SK-N-SH (cell line): ENCODE results near the gene TMEM229A. TPM values are rescaled to one million over a fixed set of nuclear protein-coding genes. Genes with fewer than 3 reads are reported as not detected.

ENCODE experiments used
- CTCF ChIA-PET: fragments of 300-600, 350-600 bp; formaldehyde crosslinking; extraction: SDS; loops from one replicate; lab custom pipeline; 2021; lab: Yijun Ruan, JAX
- POLR2A ChIA-PET: fragments of 350-600 bp; sonication (Branson Sonifier 250); formaldehyde crosslinking; extraction: SDS; loops from one replicate; lab custom pipeline; 2020; ENCODE audit warnings: antibody characterized with exemption, inconsistent platforms; lab: Yijun Ruan, JAX
- DNase-seq: peaks from one replicate; pipeline ENCODE4 v3.0.0; 2012
- H2AFZ ChIP-seq: fragments of 200-600 bp; sonication (generic); 2 replicates; pipeline ENCODE4 v1.8.1; 2016; ENCODE audit warnings: antibody characterized with exemption, mild to moderate bottlenecking, low read depth
- H3F3A ChIP-seq: fragments of 200-600 bp; sonication (generic); replicated peaks from 2 replicates; pipeline ENCODE3; 2016; ENCODE audit warnings: antibody characterized with exemption, mild to moderate bottlenecking; ENCODE audit not compliant: insufficient read depth
- H3K27ac ChIP-seq, 2 experiments: fragments of 200-500 bp in 1 of 2; fragments of 200-600 bp in 1 of 2; sonication (Bioruptor generic) in 1 of 2; sonication (generic), shearing (Covaris generic) in 1 of 2; 2 replicates each; pipeline versions ENCODE4 v1.5.1 to v1.6.1; 2014 to 2016; ENCODE audit warnings: low read depth in 2 of 2, inconsistent platforms in 1 of 2, low read length in 1 of 2, mild to moderate bottlenecking in 1 of 2, mixed read lengths in 1 of 2
- H3K27me3 ChIP-seq: fragments of 200-600 bp; sonication (generic), shearing (Covaris generic); 2 replicates; pipeline ENCODE4 v1.6.1; 2016; ENCODE audit warnings: mixed run types; ENCODE audit not compliant: insufficient read depth
- H3K36me3 ChIP-seq, 2 experiments: fragments of 200-500 bp in 1 of 2; fragments of 200-600 bp in 1 of 2; sonication (Bioruptor generic) in 1 of 2; sonication (generic) in 1 of 2; replicated peaks in 1 of 2; 2 replicates each; pipeline versions ENCODE3 to v1.5.1; 2014 to 2016; ENCODE audit warnings: low read length in 1 of 2, mild to moderate bottlenecking in 1 of 2; ENCODE audit not compliant: insufficient read depth in 2 of 2, control insufficient read depth in 1 of 2
- H3K4me1 ChIP-seq, 2 experiments: fragments of 200-500 bp in 1 of 2; fragments of 200-600 bp in 1 of 2; sonication (Bioruptor generic) in 1 of 2; sonication (generic), shearing (Covaris generic) in 1 of 2; 2 replicates each; pipeline versions ENCODE4 v1.5.1 to v1.6.1; 2014 to 2016; ENCODE audit warnings: low read depth in 1 of 2, low read length in 1 of 2, mixed run types in 1 of 2; ENCODE audit not compliant: insufficient read depth in 2 of 2, control insufficient read depth in 1 of 2
- H3K4me2 ChIP-seq: fragments of 200-600 bp; sonication (generic), shearing (Covaris generic); 2 replicates; pipeline ENCODE4 v1.6.1; 2017; ENCODE audit warnings: mixed run types
- H3K4me3 ChIP-seq, 2 experiments: fragments of 200-500 bp in 1 of 2; fragments of 200-600 bp in 1 of 2; sonication (Bioruptor generic) in 1 of 2; sonication (generic), shearing (Covaris generic) in 1 of 2; 2 replicates each; pipeline versions ENCODE4 v1.5.1 to v1.8.1; 2014 to 2016; ENCODE audit warnings: low read depth in 2 of 2, inconsistent platforms in 1 of 2, low read length in 1 of 2, mild to moderate bottlenecking in 1 of 2, mixed read lengths in 1 of 2, moderate library complexity in 1 of 2
- H3K79me2 ChIP-seq: fragments of 200-600 bp; sonication (generic); 2 replicates; pipeline ENCODE4 v1.8.1; 2017; ENCODE audit warnings: mild to moderate bottlenecking; ENCODE audit not compliant: insufficient read depth
- H3K9ac ChIP-seq: fragments of 200-600 bp; sonication (generic); 2 replicates; pipeline ENCODE4 v1.6.1; 2017; ENCODE audit warnings: mixed run types
- H3K9me2 ChIP-seq: fragments of 200-600 bp; sonication (generic); 2 replicates; pipeline ENCODE4 v1.6.1; 2017; ENCODE audit warnings: mixed run types
- H3K9me3 ChIP-seq: fragments of 200-600 bp; sonication (generic); 2 replicates; pipeline ENCODE4 v1.6.1; 2017; ENCODE audit warnings: mixed run types, mild to moderate bottlenecking, moderate library complexity
- H4K20me1 ChIP-seq: fragments of 200-600 bp; sonication (generic); 2 replicates; pipeline ENCODE4 v1.6.1; 2017; ENCODE audit warnings: mild to moderate bottlenecking, mixed run types; ENCODE audit not compliant: insufficient read depth
- CHD2 ChIP-seq: fragments of 150-350 bp; IDR thresholded peaks from 2 replicates; pipeline ENCODE4 v1.6.1; 2018; ENCODE audit warnings: low read length; ENCODE audit not compliant: partially characterized antibody
- CTCF ChIP-seq: fragments of 200-600 bp; sonication (generic); IDR thresholded peaks from 2 replicates; pipeline ENCODE4 v1.6.1; 2017; ENCODE audit warnings: antibody characterized with exemption, mild to moderate bottlenecking, moderate library complexity
- ELF1 ChIP-seq: IDR thresholded peaks from 2 replicates; pipeline ENCODE4 v1.4.0; 2012
- EP300 ChIP-seq, 2 experiments: IDR thresholded peaks; 2 replicates each; pipeline versions ENCODE4 v1.4.0 to v1.6.1; 2012; ENCODE audit warnings: borderline replicate concordance in 1 of 2, low read depth in 1 of 2, low read length in 1 of 2
- EZH2phosphoT487 ChIP-seq: fragments of 200-600 bp; sonication (generic); IDR thresholded peaks from 2 replicates; pipeline ENCODE4 v1.6.1; 2017; ENCODE audit warnings: low read depth, mixed run types, mild to moderate bottlenecking, antibody characterized with exemption, moderate library complexity, borderline replicate concordance
- FOXJ3 ChIP-seq: sonication (generic); formaldehyde crosslinking; IDR thresholded peaks from 2 replicates; pipeline ENCODE4 v1.5.1; 2020; ENCODE audit warnings: mild to moderate bottlenecking, missing genetic modification reagents
- GABPA ChIP-seq: IDR thresholded peaks from 2 replicates; pipeline ENCODE4 v1.4.0; 2012; ENCODE audit warnings: low read depth, mild to moderate bottlenecking
- GATA2 ChIP-seq: sonication (generic); formaldehyde crosslinking; IDR thresholded peaks from 2 replicates; pipeline ENCODE4 v1.5.0; 2020; ENCODE audit warnings: mild to moderate bottlenecking, missing genetic modification reagents
- IRF3 ChIP-seq: fragments of 150-350 bp; IDR thresholded peaks from 2 replicates; pipeline ENCODE4 v1.6.1; 2016; ENCODE audit warnings: mild to moderate bottlenecking, low read depth, low read length
- JUND ChIP-seq: IDR thresholded peaks from 2 replicates; pipeline ENCODE4 v1.4.0; 2012
- MEF2A ChIP-seq: IDR thresholded peaks from 2 replicates; pipeline ENCODE4 v1.4.0; 2012; ENCODE audit warnings: low read depth, borderline replicate concordance
- MXI1 ChIP-seq: IDR thresholded peaks from 2 replicates; pipeline ENCODE4 v1.6.1; 2012; ENCODE audit warnings: mild to moderate bottlenecking, low read depth, low read length, improper control_type of control experiment
- POLR2AphosphoS5 ChIP-seq: IDR thresholded peaks from 2 replicates; pipeline ENCODE4 v1.6.1; 2012; ENCODE audit warnings: low read depth, low read length
- RCOR1 ChIP-seq: fragments of 150-350 bp; IDR thresholded peaks from 2 replicates; pipeline ENCODE4 v1.6.1; 2017; ENCODE audit warnings: antibody characterized with exemption, low read length
- RFX5 ChIP-seq: IDR thresholded peaks from 2 replicates; pipeline ENCODE4 v1.6.1; 2012; ENCODE audit warnings: mild to moderate bottlenecking, improper control_type of control experiment, low read length
- SIN3A ChIP-seq: IDR thresholded peaks from 2 replicates; pipeline ENCODE4 v1.6.1; 2012; ENCODE audit warnings: low read depth, mild to moderate bottlenecking, low read length, moderate library complexity, borderline replicate concordance
- SMC3 ChIP-seq: IDR thresholded peaks from 2 replicates; pipeline ENCODE4 v1.6.1; 2012; ENCODE audit warnings: low read depth, low read length, improper control_type of control experiment
- TAF1 ChIP-seq: IDR thresholded peaks from 2 replicates; pipeline ENCODE4 v1.6.1; 2012; ENCODE audit warnings: low read depth, mild to moderate bottlenecking, low read length, moderate library complexity, borderline replicate concordance
- TEAD4 ChIP-seq: IDR thresholded peaks from 2 replicates; pipeline ENCODE4 v1.4.0; 2012; ENCODE audit warnings: mild to moderate bottlenecking, borderline replicate concordance; ENCODE audit not compliant: insufficient read depth
- USF2 ChIP-seq: fragments of 150-350 bp; IDR thresholded peaks from 2 replicates; pipeline ENCODE4 v1.6.1; 2017; ENCODE audit warnings: antibody characterized with exemption, low read length, low read depth, borderline replicate concordance
- WGBS: methylation state at CpG from one replicate; pipeline ENCODE4 v1.1.6; 2017; ENCODE audit warnings: low lambda C conversion rate; 5-methylcytosine and 5-hydroxymethylcytosine counted together
- polyA plus RNA-seq, 3 experiments: library from polyadenylated mRNA; depleted of rRNA; stranded (reverse); fragments of >200 nt; gene quantifications; 2 replicates each; pipeline ENCODE4 v1.2.3, GENCODE V29; 2012

TMEM229A gene
- polyA plus RNA-seq, 1 of the 3 experiments (the other 2 are of a cell fraction): 0.35 TPM

- Histone ChIP-seq H3K79me2 (no peaks in the 10 kb centered on the region), H3K27me3 (no peaks in the 10 kb centered on the region), H2AFZ (no peak overlapping the region), H3K36me3 (no peaks in the 10 kb centered on the region), H3F3A (no peaks in the 10 kb centered on the region), H3K9ac (no peak overlapping the region), H3K9me2 (no peaks in the 10 kb centered on the region), H3K9me3 (no peaks in the 10 kb centered on the region), H3K4me1 (peaks cover 0 to 10% of the 10 kb centered on the region in 2 experiments; a peak in 1 of 4 replicates), H3K27ac (no peak overlapping the region), H4K20me1 (no peaks in the 10 kb centered on the region), H3K4me2 (no peak overlapping the region), H3K4me3 (no peak overlapping the region)
- ChIA-PET CTCF (interaction anchor here (0.9 to 2.9 kb wide), 4 partner anchors 10 to 60 kb away, joined by 3 to 8 read pairs (median 3); no protein-coding TSS in a partner anchor), POLR2A (interaction anchor here (1.2 kb wide), 1 partner anchor 25 kb away, joined by 4 read pairs; the partner anchor contains the start of gene TMEM229A)
- no peak for DNase-seq
- TF ChIP-seq USF2: no peak
- 77% methylated on average over 2 of the region's 2 CpGs for WGBS
Measured at GRCh38 chr7:124058515-124058914, 25.6 kb upstream of the TMEM229A start.

GRCh38 chr7:124057872-124058271 is 25.0 kb upstream of the TMEM229A start:
- 14% methylated on average over 5 of the region's 5 CpGs for WGBS
- Histone ChIP-seq H4K20me1 (no peaks in the 10 kb centered on the region), H3K27ac (no peak overlapping the region; a peak in 1 of 4 replicates), H3K79me2 (no peaks in the 10 kb centered on the region)
- CTCF ChIA-PET: interaction anchor here (0.7 to 1.5 kb wide), 3 partner anchors 13 to 25 kb away, joined by 3 read pairs; partner anchors contain the start of gene TMEM229A
- DNase-seq: peak; percentile 28
- TF ChIP-seq RCOR1 (peak; percentile 97), MEF2A (no peak), TAF1 (no peak), CHD2 (peak; percentile 59), USF2 (no peak), MXI1 (peak; percentile 19; the same call in 1 of the 2 replicates), POLR2AphosphoS5 (no peak), ELF1 (no peak), EZH2phosphoT487 (no peak), GATA2 (CRISPR knock-in tag) (peak; percentile 67; the same call in 1 of the 2 replicates), FOXJ3 (CRISPR knock-in tag) (no peak), SIN3A (no peak), EP300 (IDR thresholded peaks at IDR 0.05; ENCODE audit: borderline replicate concordance in 1 of 2, low read depth in 1 of 2, low read length in 1 of 2) (peak in 1 of 2 experiments; percentile 79; a peak in 2 of 4 replicates), TEAD4 (no peak), CTCF (no peak), JUND (no peak), RFX5 (no peak), GABPA (no peak), IRF3 (no peak), SMC3 (no peak)
- TF ChIP-seq, all 33 proteins: peak for 5
- no peaks in the 10 kb centered on the region for H3K9me2 ChIP-seq
- H3K4me2 ChIP-seq: no peak overlapping the region
- no peak overlapping the region for H3K4me3 ChIP-seq
- H3K4me1 ChIP-seq: peaks cover 0 to 10% of the 10 kb centered on the region in 2 experiments; a peak in 1 of 4 replicates
- H3F3A ChIP-seq: no peaks in the 10 kb centered on the region
- no peaks in the 10 kb centered on the region for H3K36me3 ChIP-seq
- H3K27me3 ChIP-seq: no peaks in the 10 kb centered on the region
- no peak overlapping the region for H3K9ac ChIP-seq
- no peaks in the 10 kb centered on the region for H3K9me3 ChIP-seq
- H2AFZ ChIP-seq: no peak overlapping the region
- POLR2A ChIA-PET: no interaction called here
